SK-N-MC (cell line): ENCODE data around the gene CCDC88C.

Source experiments
- EZH2 ChIP-seq: fragments of 200-600 bp; sonication (generic); IDR thresholded peaks from one replicate; pipeline ENCODE4 v1.6.1; 2017; ENCODE audit warnings: antibody characterized with exemption
- FOXP2 ChIP-seq: optimal IDR thresholded peaks from 2 replicates; pipeline ENCODE3; 2011; ENCODE audit warnings: mild to moderate bottlenecking, moderate library complexity; ENCODE audit not compliant: insufficient read depth; ENCODE audit errors: extremely low read length, control extremely low read depth
- POLR2AphosphoS5 ChIP-seq: IDR thresholded peaks from 2 replicates; pipeline ENCODE4 v1.6.1; 2012; ENCODE audit warnings: mild to moderate bottlenecking, low read depth, low read length, borderline replicate concordance

DNA sequence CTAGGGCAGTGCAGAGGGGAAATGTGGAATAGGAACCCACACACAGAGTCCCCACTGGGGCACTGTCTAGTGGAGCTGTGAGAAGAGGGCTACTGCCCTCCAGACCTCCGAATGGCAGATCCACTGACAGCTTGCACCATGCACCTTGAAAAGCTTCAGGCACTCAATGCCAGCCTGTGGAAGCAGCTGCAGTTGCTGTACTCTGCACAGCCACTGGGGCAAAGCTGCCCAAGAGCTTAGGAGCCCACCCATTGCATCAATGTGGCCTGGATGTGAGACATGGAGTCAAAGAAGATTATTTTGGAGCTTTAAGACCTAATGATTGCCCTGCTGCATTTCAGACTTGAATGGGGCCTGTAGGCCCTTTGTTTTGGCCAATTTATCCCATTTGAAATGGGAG is 21.7 kb upstream of the CCDC88C start:
- TF ChIP-seq POLR2AphosphoS5 (no peak), EZH2 (no peak), FOXP2 (no peak)
